ENCODE results near the gene C4orf33. TPM values are rescaled to one million over a fixed set of nuclear protein-coding genes. Genes with fewer than 3 reads are reported as not detected.
"Not testable (repeated sequence)": the region's sequence is repeated elsewhere in the genome, so short reads cannot be mapped to it uniquely, and the experiment has no call there.

C4orf33 gene
- total and polyA plus RNA-seq, 3 donors from 2014 or later, result 7.2 to 17.2 (median 17.0) TPM

GRCh38 chr4:129117705-129118104 is 21.8 kb downstream of the C4orf33 start:
- 93% methylated on average over 5 of the region's 5 CpGs; no CpG with 5 or more reads in 1 of the 2 donors for WGBS, 2 donors
- no peaks in the 10 kb centered on the region for H3K4me1 ChIP-seq
- H3K9me3 ChIP-seq, result no peaks in the 10 kb centered on the region
- H3K4me3 ChIP-seq, result no peak overlapping the region
- no peak overlapping the region for H3K27ac ChIP-seq
- TF ChIP-seq CTCF (IDR thresholded peaks at IDR 0.05), result no peak
- no peak for TF ChIP-seq POLR2A (IDR thresholded peaks at IDR 0.05)
- no peak for DNase-seq
- H3K36me3 ChIP-seq (ENCODE audit: low read depth, missing control alignments), result no peaks in the 10 kb centered on the region
- H3K27me3 ChIP-seq, result no peaks in the 10 kb centered on the region
- intact Hi-C loops (cut with DNase I; ENCODE audit: low total_unique reads), result no loop called here

- WGBS, 2 donors, result 93 to 95% methylated on average over 4 to 5 of the region's 5 CpGs
- DNase-seq; H3K36me3 ChIP-seq (ENCODE audit: low read depth, missing control alignments); intact Hi-C loops (cut with DNase I; ENCODE audit: low total_unique reads); H3K9me3 ChIP-seq; H3K4me3 ChIP-seq; H3K27ac ChIP-seq; H3K4me1 ChIP-seq; H3K27me3 ChIP-seq: not testable (repeated sequence)
Observed at GRCh38 chr4:129126614-129127013, 30.7 kb downstream of the C4orf33 start.

GRCh38 chr4:129129143-129129542 is 33.2 kb downstream of the C4orf33 start:
- H3K27me3 ChIP-seq, result no peaks in the 10 kb centered on the region
- no peaks in the 10 kb centered on the region for H3K4me1 ChIP-seq
- no peaks in the 10 kb centered on the region for H3K9me3 ChIP-seq
- WGBS, 2 donors, result 76 to 88% methylated on average over 2 of the region's 2 CpGs
- no peaks in the 10 kb centered on the region for H3K36me3 ChIP-seq (ENCODE audit: low read depth, missing control alignments)
- no peak for DNase-seq
- intact Hi-C loops (cut with DNase I; ENCODE audit: low total_unique reads), result no loop called here
- no peak for TF ChIP-seq POLR2A (IDR thresholded peaks at IDR 0.05)
- TF ChIP-seq CTCF (IDR thresholded peaks at IDR 0.05), result no peak
- H3K27ac ChIP-seq, result no peak overlapping the region
- no peak overlapping the region for H3K4me3 ChIP-seq

- no peaks in the 10 kb centered on the region for H3K36me3 ChIP-seq (ENCODE audit: low read depth, missing control alignments)
- H3K4me1 ChIP-seq, result no peaks in the 10 kb centered on the region
- 85 to 89% methylated on average over 2 of the region's 2 CpGs for WGBS, 2 donors
- H3K27ac ChIP-seq, result no peak overlapping the region
- intact Hi-C loops (cut with DNase I; ENCODE audit: low total_unique reads), result no loop called here
- no peak for DNase-seq
- TF ChIP-seq CTCF (IDR thresholded peaks at IDR 0.05) (no peak), POLR2A (IDR thresholded peaks at IDR 0.05) (no peak)
- no peaks in the 10 kb centered on the region for H3K9me3 ChIP-seq
- H3K27me3 ChIP-seq, result no peaks in the 10 kb centered on the region
- H3K4me3 ChIP-seq, result no peak overlapping the region
Observed at GRCh38 chr4:129131343-129131742, 35.4 kb downstream of the C4orf33 start.

- intact Hi-C loops (cut with DNase I; ENCODE audit: low total_unique reads), result no loop called here
- WGBS, 2 donors, result 95 to 96% methylated on average over 7 to 8 of the region's 8 CpGs
- no peaks in the 10 kb centered on the region for H3K36me3 ChIP-seq (ENCODE audit: low read depth, missing control alignments)
- H3K27ac ChIP-seq, result no peak overlapping the region
- H3K9me3 ChIP-seq, result no peaks in the 10 kb centered on the region
- no peak for DNase-seq
- no peaks in the 10 kb centered on the region for H3K4me1 ChIP-seq
- TF ChIP-seq CTCF (IDR thresholded peaks at IDR 0.05) (no peak), POLR2A (IDR thresholded peaks at IDR 0.05) (no peak)
- H3K27me3 ChIP-seq, result no peaks in the 10 kb centered on the region
- H3K4me3 ChIP-seq, result no peak overlapping the region
Observed at GRCh38 chr4:129136433-129136832, 40.5 kb downstream of the C4orf33 start.
